Endodermal cell (in vitro differentiated cells): ENCODE measurements around the gene PHOSPHO2. TPM values are rescaled to one million over a fixed set of nuclear protein-coding genes. Genes with fewer than 3 reads are reported as not detected.

Experiments
- DNase-seq: peaks from one replicate; pipeline ENCODE4 v3.0.0-alpha.2; 2017
- H3K27ac ChIP-seq: 2 replicates; pipeline ENCODE4 v1.5.1; 2013; ENCODE audit warnings: mild to moderate bottlenecking, low read depth, low read length, moderate library complexity
- H3K27me3 ChIP-seq: 2 replicates; pipeline ENCODE4 v1.6.1; 2013; ENCODE audit warnings: mild to moderate bottlenecking, low read length, moderate library complexity; ENCODE audit not compliant: insufficient read depth, control insufficient read depth, poor library complexity, severe bottlenecking
- H3K36me3 ChIP-seq: 2 replicates; pipeline ENCODE4 v1.7.0; 2013; ENCODE audit warnings: mild to moderate bottlenecking, low read length, moderate library complexity; ENCODE audit not compliant: control insufficient read depth, insufficient read depth
- H3K4me1 ChIP-seq: one replicate; pipeline ENCODE4 v1.7.0; 2013; ENCODE audit warnings: low read length; ENCODE audit not compliant: control insufficient read depth, insufficient read depth
- H3K4me3 ChIP-seq: 2 replicates; pipeline ENCODE4 v1.5.1; 2013; ENCODE audit warnings: mild to moderate bottlenecking, low read length, moderate library complexity
- H3K9ac ChIP-seq: 2 replicates; pipeline ENCODE4 v1.6.1; 2013; ENCODE audit warnings: mild to moderate bottlenecking, low read length, moderate library complexity; ENCODE audit not compliant: poor library complexity, severe bottlenecking; ENCODE audit errors: extremely low read depth
- H3K9me3 ChIP-seq: 2 replicates; pipeline ENCODE4 v1.6.1; 2013; ENCODE audit warnings: mild to moderate bottlenecking, low read length, moderate library complexity; ENCODE audit not compliant: control insufficient read depth
- H3K27ac Mint-ChIP-seq: 2 replicates; pipeline ENCODE4 v1.8.0; 2020; ENCODE audit warnings: mixed read lengths
- H3K27me3 Mint-ChIP-seq: 2 replicates; pipeline ENCODE4 v1.8.0; 2021; ENCODE audit warnings: mild to moderate bottlenecking, mixed read lengths; ENCODE audit not compliant: insufficient read depth
- H3K36me3 Mint-ChIP-seq: 2 replicates; pipeline ENCODE4 v1.8.0; 2020; ENCODE audit warnings: low read depth, mixed read lengths
- H3K4me1 Mint-ChIP-seq: 2 replicates; pipeline ENCODE4 v1.8.0; 2020; ENCODE audit warnings: mixed read lengths
- H3K4me3 Mint-ChIP-seq: 2 replicates; pipeline ENCODE4 v1.8.0; 2020; ENCODE audit warnings: mild to moderate bottlenecking, moderate library complexity, mixed read lengths
- H3K9me3 Mint-ChIP-seq: 2 replicates; pipeline ENCODE4 v1.8.0; 2020; ENCODE audit warnings: mild to moderate bottlenecking, mixed read lengths
- WGBS, 2 experiments: methylation state at CpG; one replicate each; pipeline versions ENCODE4 v1.1.5 to v1.1.7; 2013; ENCODE audit warnings: missing lambda C conversion rate in 2 of 2, mixed read lengths in 1 of 2; ENCODE audit not compliant: insufficient coverage in 1 of 2, insufficient read length in 1 of 2; 5-methylcytosine and 5-hydroxymethylcytosine counted together
- total RNA-seq, 2 donors: library from RNA; stranded (reverse); fragmentation: NEBNext Ultra II Directional in 1 of 2; extraction: Animal tissue kit (Norgen Biotek cat#: 25700) in 1 of 2; gene quantifications; 2 replicates in 1 of 2; 3 replicates in 1 of 2; pipeline ENCODE4 v1.2.1, GENCODE V29; 2021
- TF ChIP-seq, protein P1 (sequence below): fragments of 200-600 bp; sonication (generic); conservative IDR thresholded peaks from 2 replicates; pipeline ENCODE4 v1.5.0; 2021; ENCODE audit warnings: antibody characterized with exemption, mild to moderate bottlenecking

The PHOSPHO2 gene
- total RNA-seq, 2 donors from 2014 or later = 6.3 to 7.3 TPM

DNA sequence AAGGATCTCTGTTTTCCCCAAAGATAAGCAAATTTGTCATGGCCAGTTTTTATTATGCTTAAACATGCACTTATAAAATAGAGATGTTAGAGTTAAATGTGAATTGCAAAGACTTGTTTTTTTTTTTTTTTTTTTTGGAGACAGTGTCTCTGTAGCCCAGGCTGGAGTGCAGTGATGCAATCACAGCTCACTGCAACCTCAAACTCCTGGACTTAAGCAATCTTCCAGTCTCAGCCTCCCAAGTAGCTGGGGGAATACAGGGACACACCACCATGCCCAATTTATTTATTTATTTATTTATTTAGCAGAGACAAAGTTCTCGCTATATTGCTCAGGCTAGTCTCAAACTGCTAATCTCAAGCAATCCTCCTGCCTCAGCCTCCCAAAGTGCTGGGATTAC is 15.1 kb downstream of the PHOSPHO2 start:
- peaks cover 21% of the 10 kb centered on the region for H3K36me3 Mint-ChIP-seq
- peaks cover 2% of the 10 kb centered on the region for H3K36me3 ChIP-seq
- peaks cover 9% of the 10 kb centered on the region for H3K9me3 Mint-ChIP-seq
- H3K4me3 ChIP-seq = no peak overlapping the region
- no peaks in the 10 kb centered on the region for H3K4me1 ChIP-seq
- no peaks in the 10 kb centered on the region for H3K4me1 Mint-ChIP-seq
- no peak overlapping the region for H3K9ac ChIP-seq
- TF ChIP-seq, protein P1, sequence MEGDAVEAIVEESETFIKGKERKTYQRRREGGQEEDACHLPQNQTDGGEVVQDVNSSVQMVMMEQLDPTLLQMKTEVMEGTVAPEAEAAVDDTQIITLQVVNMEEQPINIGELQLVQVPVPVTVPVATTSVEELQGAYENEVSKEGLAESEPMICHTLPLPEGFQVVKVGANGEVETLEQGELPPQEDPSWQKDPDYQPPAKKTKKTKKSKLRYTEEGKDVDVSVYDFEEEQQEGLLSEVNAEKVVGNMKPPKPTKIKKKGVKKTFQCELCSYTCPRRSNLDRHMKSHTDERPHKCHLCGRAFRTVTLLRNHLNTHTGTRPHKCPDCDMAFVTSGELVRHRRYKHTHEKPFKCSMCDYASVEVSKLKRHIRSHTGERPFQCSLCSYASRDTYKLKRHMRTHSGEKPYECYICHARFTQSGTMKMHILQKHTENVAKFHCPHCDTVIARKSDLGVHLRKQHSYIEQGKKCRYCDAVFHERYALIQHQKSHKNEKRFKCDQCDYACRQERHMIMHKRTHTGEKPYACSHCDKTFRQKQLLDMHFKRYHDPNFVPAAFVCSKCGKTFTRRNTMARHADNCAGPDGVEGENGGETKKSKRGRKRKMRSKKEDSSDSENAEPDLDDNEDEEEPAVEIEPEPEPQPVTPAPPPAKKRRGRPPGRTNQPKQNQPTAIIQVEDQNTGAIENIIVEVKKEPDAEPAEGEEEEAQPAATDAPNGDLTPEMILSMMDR = no peak
- H3K9me3 ChIP-seq = peaks cover 9% of the 10 kb centered on the region
- 100% methylated on average over 1 of the region's 1 CpG; no CpG with 5 or more reads in 1 of the 2 experiments for WGBS, 2 experiments
- H3K27me3 Mint-ChIP-seq = no peaks in the 10 kb centered on the region
- H3K4me3 Mint-ChIP-seq = no peak overlapping the region
- H3K27ac Mint-ChIP-seq = no peak overlapping the region
- no peak for DNase-seq
- H3K27me3 ChIP-seq = no peaks in the 10 kb centered on the region
- H3K27ac ChIP-seq = no peak overlapping the region

DNA sequence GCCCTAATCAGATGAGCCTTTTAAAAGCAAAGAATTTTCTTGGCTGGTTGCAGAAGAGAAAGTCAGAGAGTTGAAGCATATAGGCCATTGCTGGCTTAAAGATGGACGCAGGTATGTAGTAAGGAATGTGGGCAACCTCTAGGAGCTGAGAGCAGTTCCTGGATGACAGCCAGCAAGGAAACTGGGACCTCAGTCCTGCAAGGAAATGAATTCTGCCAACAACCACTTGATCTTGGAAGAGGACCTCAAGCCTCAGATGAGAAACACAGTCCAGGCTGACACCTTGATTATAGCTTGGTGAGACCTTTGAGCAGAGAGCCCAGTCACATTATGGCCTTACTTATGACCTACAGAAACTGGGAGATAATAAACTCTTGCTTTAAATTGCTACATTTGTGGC is 15.7 kb downstream of the PHOSPHO2 start:
- H3K36me3 Mint-ChIP-seq = peaks cover 19% of the 10 kb centered on the region
- no peak overlapping the region for H3K27ac Mint-ChIP-seq
- Histone ChIP-seq H3K27ac (no peak overlapping the region), H3K9ac (no peak overlapping the region), H3K9me3 (peaks cover 9% of the 10 kb centered on the region), H3K4me1 (no peaks in the 10 kb centered on the region), H3K4me3 (no peak overlapping the region), H3K27me3 (no peaks in the 10 kb centered on the region), H3K36me3 (no peaks in the 10 kb centered on the region)
- H3K4me3 Mint-ChIP-seq = no peak overlapping the region
- H3K27me3 Mint-ChIP-seq = no peaks in the 10 kb centered on the region
- 81 to 100% methylated on average over 1 of the region's 1 CpG for WGBS, 2 experiments
- TF ChIP-seq, protein P1 = no peak
- H3K9me3 Mint-ChIP-seq = peaks cover 9% of the 10 kb centered on the region
- no peaks in the 10 kb centered on the region for H3K4me1 Mint-ChIP-seq
- no peak for DNase-seq

GRCh38 chr2:169711751-169712509 is 17.7 kb downstream of the PHOSPHO2 start:
- H3K4me1 Mint-ChIP-seq = peaks cover 10% of the 10 kb centered on the region
- H3K9ac ChIP-seq = no peak overlapping the region
- H3K36me3 ChIP-seq = no peaks in the 10 kb centered on the region
- no peak overlapping the region for H3K4me3 Mint-ChIP-seq
- no peaks in the 10 kb centered on the region for H3K27me3 Mint-ChIP-seq
- H3K4me3 ChIP-seq = no peak overlapping the region
- TF ChIP-seq, protein P1 = no peak
- H3K27ac Mint-ChIP-seq = no peak overlapping the region
- peaks cover 19% of the 10 kb centered on the region for H3K36me3 Mint-ChIP-seq
- DNase-seq = no peak
- H3K27ac ChIP-seq = no peak overlapping the region
- WGBS, 2 experiments = 73 to 86% methylated on average over 3 to 7 of the region's 7 CpGs
- peaks cover 4% of the 10 kb centered on the region for H3K4me1 ChIP-seq
- H3K27me3 ChIP-seq = no peaks in the 10 kb centered on the region
- H3K9me3 ChIP-seq = peaks cover 9% of the 10 kb centered on the region
- H3K9me3 Mint-ChIP-seq = peaks cover 9% of the 10 kb centered on the region
